ENCODE results near the gene ZKSCAN2. TPM values are rescaled to one million over a fixed set of nuclear protein-coding genes. Genes with fewer than 3 reads are reported as not detected.

The ZKSCAN2 gene
- 6.1 TPM for polyA plus RNA-seq (2012; ENCODE audit: insufficient read depth, insufficient read length, low read depth)

GRCh38 chr16:25257470-25257955 lies at the start of gene ZKSCAN2:
TSS of gene ZKSCAN2 (minus strand) at chr16:25257845. CDS start at chr16:25257127, 718 bp downstream.
- Histone ChIP-seq H3K36me3 (peaks cover 8% of the 10 kb centered on the region), H3K4me3 (ENCODE audit: low read depth, low read length) (peak within 1 kb of the TSS; percentile 97), H3K4me1 (peaks cover 3% of the 10 kb centered on the region), H3K9me3 (no peaks in the 10 kb centered on the region), H3K27me3 (no peaks in the 10 kb centered on the region)
- TF ChIP-seq CTCF (IDR thresholded peaks at IDR 0.05; ENCODE audit: low read depth, low read length) = no peak
- DNase-seq = peak; percentile 92

GRCh38 chr16:25299792-25300590 lies 42.3 kb upstream of the ZKSCAN2 start:
- DNase-seq = no peak
- H3K4me1 ChIP-seq = no peaks in the 10 kb centered on the region
- no peak overlapping the region for H3K4me3 ChIP-seq (ENCODE audit: low read depth, low read length)
- no peaks in the 10 kb centered on the region for H3K36me3 ChIP-seq
- H3K9me3 ChIP-seq = no peaks in the 10 kb centered on the region
- H3K27me3 ChIP-seq = no peaks in the 10 kb centered on the region; the same call in 1 of the 2 replicates
- no peak for TF ChIP-seq CTCF (IDR thresholded peaks at IDR 0.05; ENCODE audit: low read depth, low read length)

- Histone ChIP-seq H3K4me3 (ENCODE audit: low read depth, low read length) (no peak overlapping the region), H3K27me3 (no peaks in the 10 kb centered on the region; the same call in 1 of the 2 replicates), H3K36me3 (no peaks in the 10 kb centered on the region), H3K9me3 (no peaks in the 10 kb centered on the region), H3K4me1 (no peaks in the 10 kb centered on the region)
- DNase-seq = no peak
- no peak for TF ChIP-seq CTCF (IDR thresholded peaks at IDR 0.05; ENCODE audit: low read depth, low read length)
Observed at GRCh38 chr16:25298165-25298872, 40.7 kb upstream of the ZKSCAN2 start.

GRCh38 chr16:25297151-25297787 lies 39.6 kb upstream of the ZKSCAN2 start:
- Histone ChIP-seq H3K4me1 (no peaks in the 10 kb centered on the region), H3K36me3 (no peaks in the 10 kb centered on the region), H3K27me3 (peaks cover 4% of the 10 kb centered on the region; the same call in 1 of the 2 replicates), H3K9me3 (no peaks in the 10 kb centered on the region), H3K4me3 (ENCODE audit: low read depth, low read length) (no peak overlapping the region)
- TF ChIP-seq CTCF (IDR thresholded peaks at IDR 0.05; ENCODE audit: low read depth, low read length) = no peak
- no peak for DNase-seq

- no peak for DNase-seq
- no peaks in the 10 kb centered on the region for H3K36me3 ChIP-seq
- no peaks in the 10 kb centered on the region for H3K4me1 ChIP-seq
- no peak overlapping the region for H3K4me3 ChIP-seq (ENCODE audit: low read depth, low read length)
- no peak for TF ChIP-seq CTCF (IDR thresholded peaks at IDR 0.05; ENCODE audit: low read depth, low read length)
- H3K27me3 ChIP-seq = peaks cover 4% of the 10 kb centered on the region; the same call in 1 of the 2 replicates
- H3K9me3 ChIP-seq = no peaks in the 10 kb centered on the region
Observed at GRCh38 chr16:25291580-25291979, 33.9 kb upstream of the ZKSCAN2 start.

Data from BE2C (cell line).